IPS-11a (cell line): ENCODE data around the gene MYOF.
A peak's percentile ranks its signal among the peaks of the same experiment; 100 is the strongest.
"Not testable (repeated sequence)": the region's sequence is repeated elsewhere in the genome, so short reads cannot be mapped to it uniquely, and the experiment has no call there.

Experiments
- H3K4me3 ChIP-seq: one replicate; pipeline ENCODE4 v1.5.1; 2013; ENCODE audit warnings: low read depth, low read length, control low read depth

MYOF gene

GRCh38 chr10:93485690-93486089, 3.6 kb upstream of the MYOF start:
- H3K4me3 ChIP-seq: no peak overlapping the region

- peak overlapping the region; percentile 68 for H3K4me3 ChIP-seq
Observed at GRCh38 chr10:93481637-93482144, 443 bp downstream of the MYOF start.

- H3K4me3 ChIP-seq: no peak overlapping the region
Observed at GRCh38 chr10:93478873-93479272, 3.3 kb downstream of the MYOF start.

GRCh38 chr10:93476756-93477155, 5.4 kb downstream of the MYOF start:
- no peak overlapping the region for H3K4me3 ChIP-seq

- H3K4me3 ChIP-seq: no peak overlapping the region
Observed at GRCh38 chr10:93475871-93476270, 6.3 kb downstream of the MYOF start.

- no peak overlapping the region for H3K4me3 ChIP-seq
Observed at GRCh38 chr10:93475227-93475626, 6.9 kb downstream of the MYOF start.

GRCh38 chr10:93473804-93474472, 8.2 kb downstream of the MYOF start:
- H3K4me3 ChIP-seq: no peak overlapping the region

GRCh38 chr10:93473161-93473560, 9.0 kb downstream of the MYOF start:
- H3K4me3 ChIP-seq: no peak overlapping the region

GRCh38 chr10:93471110-93471651, 11.0 kb downstream of the MYOF start:
- H3K4me3 ChIP-seq: no peak overlapping the region

GRCh38 chr10:93469454-93469853, 12.7 kb downstream of the MYOF start:
- H3K4me3 ChIP-seq: no peak overlapping the region

- H3K4me3 ChIP-seq: no peak overlapping the region
Observed at GRCh38 chr10:93468461-93469213, 13.5 kb downstream of the MYOF start.

- not testable (repeated sequence) for H3K4me3 ChIP-seq
Observed at GRCh38 chr10:93467635-93468034, 14.5 kb downstream of the MYOF start.

GRCh38 chr10:93465806-93466675, 16.1 kb downstream of the MYOF start:
- no peak overlapping the region for H3K4me3 ChIP-seq

GRCh38 chr10:93464776-93465388, 17.3 kb downstream of the MYOF start:
- H3K4me3 ChIP-seq: no peak overlapping the region

- H3K4me3 ChIP-seq: no peak overlapping the region
Observed at GRCh38 chr10:93463723-93464476, 18.2 kb downstream of the MYOF start.

- no peak overlapping the region for H3K4me3 ChIP-seq
Observed at GRCh38 chr10:93462881-93463280, 19.3 kb downstream of the MYOF start.

GRCh38 chr10:93462371-93462770, 19.8 kb downstream of the MYOF start:
- H3K4me3 ChIP-seq: no peak overlapping the region

GRCh38 chr10:93461807-93462178, 20.3 kb downstream of the MYOF start:
- H3K4me3 ChIP-seq: no peak overlapping the region

- no peak overlapping the region for H3K4me3 ChIP-seq
Observed at GRCh38 chr10:93461109-93461806, 20.9 kb downstream of the MYOF start.
